UCSD-AML1 (cell line): ENCODE data around the gene SP6.

Experiments used
- DNase-seq: peaks from one replicate; lab custom pipeline; 2025; ENCODE audit not compliant: unreplicated experiment; lab: John Stamatoyannopoulos, UW

Gene SP6

DNA sequence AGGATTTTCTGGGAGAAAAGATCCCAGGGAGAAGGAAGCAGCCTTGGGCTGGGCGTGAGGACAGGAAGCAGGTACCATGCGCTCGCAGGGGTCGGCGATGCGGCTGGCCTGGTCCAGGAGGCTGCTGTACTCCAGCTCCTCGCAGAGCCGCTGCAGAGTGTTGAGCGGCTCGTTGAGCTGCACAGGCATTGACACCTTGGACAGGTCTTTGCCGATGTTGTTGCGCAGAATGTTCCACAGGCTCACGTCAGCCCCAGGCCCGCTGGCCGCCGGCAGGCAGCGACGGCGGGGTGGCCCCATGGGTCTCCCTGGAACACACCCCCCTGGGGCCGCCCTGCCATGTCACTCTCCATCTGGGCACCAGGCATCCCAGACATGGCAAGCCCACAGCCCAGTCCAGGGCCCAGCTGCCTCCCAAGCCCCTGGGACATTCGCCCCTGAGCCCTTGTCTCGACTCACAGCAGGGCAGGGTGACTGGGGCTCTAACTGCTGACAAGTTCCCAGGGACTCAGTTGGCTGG, 37.4 kb downstream of the SP6 start:
- no peak for DNase-seq

DNA sequence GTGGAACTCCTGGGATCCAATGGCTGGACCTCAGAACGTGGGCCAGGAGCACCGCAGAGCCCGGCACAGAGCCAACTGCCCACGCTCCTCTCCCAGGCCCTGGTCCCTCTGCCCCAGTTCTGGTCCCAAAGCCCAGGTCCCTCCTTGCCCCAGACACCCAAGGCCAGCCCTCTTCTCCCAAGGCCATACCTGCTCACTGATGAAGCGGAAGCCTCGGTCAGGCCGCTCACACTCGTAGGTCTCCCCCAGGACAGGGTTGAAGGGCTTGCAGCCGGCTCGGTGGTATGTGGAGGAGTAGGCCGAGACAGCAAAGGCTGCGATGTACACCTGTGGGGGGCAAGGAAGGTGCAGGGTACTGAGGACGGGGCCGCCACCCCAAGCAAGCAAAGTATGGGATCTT, 37.9 kb downstream of the SP6 start:
- DNase-seq: no peak

DNA sequence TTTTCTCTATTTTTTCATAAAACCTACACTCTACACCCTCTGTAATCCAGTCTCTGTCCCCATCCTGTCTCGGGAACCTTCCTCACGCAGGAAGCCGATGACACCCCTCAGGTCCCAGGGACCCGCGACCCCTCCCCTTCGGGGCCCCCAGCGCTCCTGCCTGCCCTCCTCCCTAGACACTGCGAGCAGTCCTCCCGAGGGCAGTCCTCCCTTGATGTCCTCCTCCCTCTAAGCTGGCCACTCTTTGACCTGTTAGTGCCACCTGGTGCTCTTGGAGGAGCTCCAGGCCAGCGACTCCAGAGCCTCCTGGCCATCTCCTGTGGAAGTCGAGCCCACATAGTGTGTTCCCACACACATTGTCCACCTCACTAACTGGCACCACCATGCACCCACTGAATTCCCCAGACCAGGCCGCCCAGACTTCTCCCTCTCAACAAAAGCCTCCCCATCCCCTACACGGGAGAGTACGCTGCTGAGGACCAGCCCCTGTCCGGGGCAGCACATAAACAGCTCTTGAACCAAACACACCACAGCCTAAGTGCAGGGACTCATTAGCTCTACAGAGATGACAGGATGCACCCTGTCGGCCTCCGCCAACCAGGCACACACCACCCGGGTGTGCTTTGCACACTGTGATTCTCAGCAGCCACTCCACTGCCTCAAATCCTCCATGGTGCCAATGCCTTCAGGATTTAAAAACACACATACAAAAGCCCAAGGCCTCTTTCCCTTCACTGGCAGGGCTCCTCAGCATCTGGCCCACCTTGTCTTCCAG, 38.6 kb downstream of the SP6 start:
- DNase-seq: no peak

DNA sequence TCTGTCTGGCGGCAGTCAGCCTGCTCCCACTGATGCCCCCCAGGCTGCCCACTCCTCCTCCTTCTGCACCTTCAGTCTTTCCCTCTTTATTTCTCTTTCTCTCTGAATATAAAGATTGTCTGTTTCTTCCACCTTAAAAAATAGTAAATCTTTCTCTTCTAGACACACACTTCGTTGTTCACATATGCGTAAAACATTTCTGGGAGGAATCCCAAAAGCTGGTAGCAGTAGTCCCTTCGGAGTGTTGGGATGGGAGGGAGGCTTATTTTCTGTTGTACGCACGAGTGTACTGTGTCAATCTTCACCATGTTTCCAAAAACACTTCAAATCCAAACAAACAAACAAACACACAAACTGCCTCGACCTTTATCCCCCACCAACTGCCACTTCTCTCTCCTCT, 39.3 kb downstream of the SP6 start:
- no peak for DNase-seq

DNA sequence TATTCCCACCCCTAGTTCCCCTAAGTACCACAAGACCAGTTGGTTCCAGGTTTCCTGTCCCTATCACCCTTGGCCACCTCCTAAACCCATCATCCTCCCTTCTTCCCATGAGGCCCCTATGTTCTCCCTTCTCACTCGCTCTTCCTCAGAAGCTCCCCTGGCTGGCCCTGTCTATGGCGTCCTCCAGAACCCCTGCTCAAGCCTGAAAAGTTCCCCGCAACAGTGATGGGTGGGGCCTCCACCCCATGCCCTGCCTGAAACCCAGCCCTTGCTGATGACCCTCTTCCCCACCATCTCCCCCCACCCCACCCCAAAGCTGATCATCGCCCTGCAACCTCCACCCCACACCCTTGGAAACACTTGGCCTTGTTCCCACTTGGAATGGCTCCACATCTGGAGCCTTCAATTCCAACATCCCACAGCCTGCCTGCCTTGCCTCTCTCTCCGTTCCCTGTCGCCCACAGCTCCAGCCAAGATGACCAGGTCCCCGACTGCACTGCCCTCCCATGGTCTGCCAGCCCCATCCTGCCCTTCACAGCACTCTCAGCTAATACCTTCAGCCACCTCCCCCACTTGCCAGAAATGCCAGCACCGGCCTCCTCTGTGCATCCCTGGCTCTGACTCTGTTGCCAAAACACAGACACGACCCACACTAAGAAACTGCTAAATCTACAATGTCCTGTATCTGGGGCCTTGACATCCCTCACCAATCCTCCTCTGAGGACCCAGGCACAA, 39.9 kb downstream of the SP6 start:
- no peak for DNase-seq

DNA sequence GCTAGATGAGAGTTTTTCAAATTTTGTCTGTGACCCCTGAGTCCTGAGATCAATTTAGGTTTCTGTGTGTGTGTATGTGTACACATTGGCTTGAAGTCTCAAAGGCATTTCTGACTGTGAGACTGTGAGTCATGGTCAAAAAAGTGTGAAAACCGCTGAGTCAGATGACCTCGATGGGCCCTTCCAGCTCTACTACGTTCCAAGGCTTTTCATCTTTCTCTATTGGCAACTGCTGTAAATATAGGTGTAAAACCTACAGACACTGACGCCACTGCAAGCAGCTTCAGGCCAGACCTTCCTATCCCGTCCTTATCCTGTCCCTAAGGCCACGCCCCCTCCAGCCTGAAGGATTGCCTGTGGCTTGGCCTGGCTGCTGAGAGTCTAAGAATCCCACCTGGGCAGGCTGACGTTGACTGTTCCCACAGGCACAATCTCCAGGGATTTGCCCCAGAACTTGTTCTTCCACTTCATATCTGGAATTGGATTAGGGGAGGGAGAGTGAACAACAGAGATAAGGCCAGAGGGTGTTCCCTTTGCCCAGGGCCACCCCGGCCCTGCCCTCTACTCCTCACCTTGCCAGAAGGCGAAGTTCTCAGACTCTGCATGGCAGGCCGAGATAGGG, 40.7 kb downstream of the SP6 start:
- no peak for DNase-seq

DNA sequence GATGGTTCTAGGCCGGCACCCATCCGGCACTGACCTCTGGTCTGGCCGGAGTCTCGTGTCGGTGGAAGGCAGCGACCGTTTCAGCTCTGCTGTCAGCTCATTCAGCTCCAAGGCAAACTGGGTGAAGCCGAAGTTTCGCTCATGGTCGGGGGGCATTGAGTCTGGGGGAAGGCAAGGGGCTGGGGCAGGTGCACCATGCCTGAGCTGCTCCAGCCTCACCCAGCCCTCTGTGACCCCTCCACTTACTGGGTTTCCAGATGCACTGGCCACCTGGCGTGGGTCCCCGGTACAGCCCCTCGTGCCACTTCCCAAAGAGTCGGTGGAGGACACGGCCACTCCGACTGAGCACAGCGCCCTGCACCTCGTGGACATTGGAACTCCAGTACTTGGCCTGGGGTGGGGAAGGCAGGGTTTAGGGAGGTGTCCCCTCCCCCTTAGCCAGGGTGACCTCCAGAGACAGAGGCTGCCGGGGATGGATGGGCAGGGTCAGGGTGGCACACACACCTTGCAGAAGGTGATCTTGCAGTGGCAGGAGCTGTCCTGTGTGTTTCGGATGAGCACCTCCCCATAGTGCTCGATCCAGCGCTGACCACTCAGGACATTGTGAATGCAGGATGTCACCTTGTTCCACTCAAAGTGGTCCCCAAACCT, 42.0 kb downstream of the SP6 start:
- no peak for DNase-seq

DNA sequence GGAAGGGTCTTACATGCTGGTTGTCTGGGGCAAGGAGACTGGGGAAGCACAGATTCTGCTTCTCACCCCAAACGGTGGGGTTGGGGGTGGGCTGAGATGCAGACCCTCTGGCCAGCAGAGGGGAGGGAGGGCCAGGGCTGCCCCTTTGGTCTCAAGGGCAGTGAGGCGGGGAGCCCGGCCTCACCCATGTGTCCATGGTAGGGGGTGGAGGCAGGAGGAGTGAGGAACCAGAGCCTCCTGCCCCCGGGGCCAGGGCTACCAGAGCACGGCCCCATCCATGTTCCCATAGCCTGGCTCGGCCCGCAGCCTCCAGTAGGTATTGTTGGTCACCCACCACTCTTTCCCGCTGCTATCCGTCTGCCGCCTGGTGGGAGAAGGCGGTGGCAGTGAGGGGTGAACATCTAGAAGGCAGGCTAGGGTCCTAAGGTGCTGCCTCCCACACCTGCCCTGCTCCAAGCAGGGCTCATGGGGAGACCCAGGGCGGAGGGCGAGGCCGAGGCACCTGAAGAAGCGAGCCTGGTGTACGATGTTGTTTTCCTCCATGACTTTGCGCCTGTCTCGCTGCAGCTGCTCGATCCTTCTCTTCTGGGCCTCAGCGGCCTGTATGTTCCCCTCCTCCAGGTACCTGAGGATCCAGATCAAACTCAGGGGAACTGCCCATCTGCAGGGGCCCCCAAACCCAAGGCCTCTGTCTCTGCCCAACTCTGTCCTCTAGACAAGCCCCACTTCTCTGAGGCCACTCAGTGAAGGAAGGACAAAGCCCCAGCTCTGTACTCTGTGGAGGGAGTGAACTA, 42.7 kb downstream of the SP6 start:
- DNase-seq: no peak

DNA sequence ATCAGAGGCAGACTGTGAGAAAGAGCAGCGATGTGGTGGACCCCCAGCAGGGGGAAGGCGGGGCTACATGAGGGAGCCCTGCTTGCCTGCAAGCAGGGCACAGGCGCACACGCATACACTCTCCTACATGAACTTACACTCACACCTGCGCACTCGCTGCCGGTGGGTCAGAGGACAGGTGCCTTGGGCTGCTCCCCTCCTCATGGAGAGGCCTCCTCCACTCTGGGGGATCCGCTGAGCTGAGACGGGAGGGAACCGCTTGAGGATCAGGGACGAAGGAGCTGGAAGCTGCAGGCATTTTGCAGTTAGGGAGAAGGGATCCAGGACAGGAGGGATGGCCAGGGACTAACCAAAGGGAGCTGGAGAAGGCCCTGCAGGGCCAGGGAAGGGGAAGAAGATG, 43.5 kb downstream of the SP6 start:
- DNase-seq: no peak

DNA sequence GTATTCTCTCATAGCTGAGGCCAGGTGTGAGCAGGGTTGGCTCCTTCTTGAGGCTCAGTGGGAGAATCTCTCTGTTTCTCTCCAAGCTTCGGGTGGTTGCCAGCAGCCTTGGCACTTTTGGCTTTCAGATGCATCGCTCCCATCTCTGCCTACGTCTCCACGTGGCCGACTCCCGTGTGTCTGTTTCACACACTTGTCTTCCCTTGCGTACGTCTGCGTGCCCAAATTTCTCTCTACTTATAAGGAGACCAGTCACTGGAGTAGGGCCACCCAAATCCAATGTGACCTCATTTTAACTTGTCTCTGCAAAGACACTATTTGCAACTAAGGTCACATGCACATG, 44.1 kb downstream of the SP6 start:
- no peak for DNase-seq

DNA sequence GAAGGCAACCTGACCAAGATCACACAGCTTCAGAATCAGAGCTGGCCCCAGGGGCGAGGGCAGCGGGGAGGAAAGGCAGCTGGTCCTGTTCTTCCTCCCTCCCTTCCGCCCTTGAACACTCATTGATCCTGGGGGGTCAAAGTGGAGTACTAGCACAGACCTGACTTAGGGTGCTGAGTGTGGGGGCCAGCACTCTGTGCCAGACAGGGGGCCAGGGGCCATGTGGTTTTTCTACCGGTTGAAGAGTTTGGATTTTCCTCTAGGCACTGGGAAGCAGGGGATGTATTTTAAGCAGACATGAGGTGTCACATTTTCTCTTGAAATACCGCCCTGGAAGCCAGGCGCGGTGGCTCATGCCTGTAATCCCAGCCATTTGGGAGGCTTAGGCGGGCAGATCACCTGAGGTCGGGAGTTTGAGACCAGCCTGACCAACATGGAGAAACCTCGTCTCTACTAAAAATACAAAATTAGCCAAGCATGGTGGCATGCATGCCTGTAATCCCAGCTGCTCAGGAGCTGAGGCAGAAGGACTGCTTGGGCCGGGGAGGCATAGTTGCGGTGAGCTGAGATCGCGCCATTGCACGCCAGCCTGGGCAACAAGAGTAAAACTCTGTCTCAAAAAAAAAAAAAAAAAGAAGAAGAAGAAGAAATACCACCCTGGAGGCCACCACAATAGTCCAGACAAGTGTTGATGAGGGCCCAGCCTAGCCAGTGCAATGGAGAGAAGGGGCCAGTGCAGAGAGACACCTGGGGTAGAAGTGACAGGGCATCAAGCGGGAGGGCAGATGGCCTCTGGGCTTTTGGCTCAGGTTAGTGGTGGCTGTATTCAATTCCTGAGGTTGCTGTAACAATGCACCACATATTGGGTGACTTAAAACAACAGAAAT, 44.7 kb downstream of the SP6 start:
- DNase-seq: no peak

DNA sequence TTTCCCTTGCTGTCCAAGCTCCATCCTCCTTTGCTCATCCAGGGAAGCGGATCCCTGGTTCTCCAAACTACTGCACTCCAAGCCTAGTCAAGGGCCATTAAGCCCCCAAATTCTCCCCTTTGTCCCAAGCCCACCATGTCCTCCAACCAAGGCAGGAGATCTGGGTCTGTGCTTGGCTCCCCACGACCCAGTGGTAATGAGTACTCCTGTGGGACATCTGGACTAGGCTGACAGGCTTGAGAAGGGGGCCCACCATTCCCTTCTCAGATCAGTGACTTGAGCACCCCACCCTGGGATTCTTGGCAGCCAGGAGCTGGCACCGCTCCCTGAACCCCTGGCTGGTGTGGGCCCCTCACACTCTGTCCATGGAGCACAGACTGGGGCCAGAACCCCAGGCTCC, 46.5 kb downstream of the SP6 start:
- no peak for DNase-seq

DNA sequence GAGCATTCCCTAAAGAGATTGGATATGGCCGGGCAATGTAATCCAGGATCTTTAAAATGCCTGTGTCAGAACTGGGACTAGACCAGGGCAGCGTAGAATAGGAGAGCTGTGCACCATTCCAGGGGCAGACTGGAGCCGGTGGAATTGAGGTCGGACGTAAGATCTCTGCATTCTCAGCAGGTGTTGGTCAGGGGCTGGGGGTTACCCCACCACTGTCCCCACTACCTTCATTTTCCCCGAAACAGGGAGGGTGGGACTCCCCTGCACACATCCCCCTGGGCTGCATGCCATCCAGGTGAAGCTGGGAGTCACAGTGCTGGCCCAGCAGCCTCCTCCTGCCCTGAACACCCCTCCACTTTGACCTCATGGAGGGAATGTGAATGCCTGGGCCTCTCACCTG, 47.2 kb downstream of the SP6 start:
- DNase-seq: no peak

DNA sequence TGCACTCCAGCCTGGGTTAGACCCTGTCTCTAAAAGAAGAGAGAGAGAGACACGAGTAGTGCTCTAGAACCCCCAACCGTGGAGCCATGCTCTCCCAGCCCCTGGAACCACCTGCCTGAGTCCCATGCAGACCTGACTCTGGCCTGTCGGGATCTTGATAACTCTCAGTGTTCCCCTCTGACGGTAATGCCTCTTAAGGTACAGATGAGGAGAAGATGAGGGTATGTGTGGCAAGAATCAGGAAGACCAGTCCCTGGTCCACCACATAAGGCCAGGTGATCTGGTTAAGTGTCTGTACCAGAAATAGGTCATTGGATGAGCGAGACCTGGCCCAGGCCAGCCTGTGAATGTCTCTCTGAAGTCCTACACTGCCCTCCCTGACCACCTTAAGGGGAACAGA, 47.8 kb downstream of the SP6 start:
- DNase-seq: no peak

DNA sequence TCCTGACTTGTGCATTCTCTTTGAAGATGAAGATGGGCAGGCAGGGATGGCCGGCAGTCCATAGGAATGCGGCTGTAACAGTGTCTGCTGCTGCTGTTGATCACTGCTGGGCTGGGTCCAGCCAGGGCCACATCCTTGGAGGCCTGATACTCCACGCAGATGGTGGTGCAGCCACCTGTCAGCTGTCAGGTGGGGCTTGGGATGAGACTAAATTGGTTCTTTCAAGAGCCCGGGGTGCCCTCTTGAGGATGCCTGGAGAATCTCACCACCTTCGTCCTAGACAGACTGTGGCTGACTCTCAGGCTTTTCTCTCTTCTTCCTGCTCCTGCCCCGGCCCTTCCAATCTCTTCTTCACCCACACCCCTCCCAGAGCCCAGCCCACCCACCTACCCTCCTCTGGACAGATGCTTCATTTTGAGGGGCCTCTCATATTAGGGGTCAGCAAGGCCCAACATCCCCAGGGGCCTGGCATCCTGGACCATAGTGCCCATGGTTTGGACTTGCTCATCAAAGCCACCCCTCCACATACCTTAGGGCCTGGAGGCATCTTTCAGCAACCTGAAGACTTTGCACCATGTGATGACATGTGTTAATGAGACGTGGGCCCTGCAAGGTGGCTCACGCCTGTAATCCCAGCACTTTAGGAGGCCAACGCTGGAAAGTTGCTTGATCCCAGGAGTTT, 48.5 kb downstream of the SP6 start:
- DNase-seq: peak; percentile 21

DNA sequence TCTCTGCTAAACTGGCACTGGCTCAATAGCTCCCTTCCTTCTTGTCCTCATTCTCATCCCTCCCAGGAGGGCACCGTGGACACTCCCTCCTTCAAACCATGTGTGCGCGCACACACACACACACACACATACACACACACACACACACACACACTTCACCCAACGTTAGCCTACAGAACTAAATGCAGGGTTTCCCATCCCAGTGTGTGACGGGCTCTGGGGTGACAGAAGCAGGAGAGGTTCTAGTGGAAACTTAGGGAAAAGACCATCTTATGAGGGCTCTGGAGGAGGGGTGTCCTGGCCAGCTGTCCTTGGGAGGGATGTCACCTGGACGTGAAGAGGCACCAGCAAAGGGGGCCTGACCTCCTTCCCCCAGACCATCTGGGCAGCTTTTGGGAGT, 49.1 kb downstream of the SP6 start:
- DNase-seq: no peak

DNA sequence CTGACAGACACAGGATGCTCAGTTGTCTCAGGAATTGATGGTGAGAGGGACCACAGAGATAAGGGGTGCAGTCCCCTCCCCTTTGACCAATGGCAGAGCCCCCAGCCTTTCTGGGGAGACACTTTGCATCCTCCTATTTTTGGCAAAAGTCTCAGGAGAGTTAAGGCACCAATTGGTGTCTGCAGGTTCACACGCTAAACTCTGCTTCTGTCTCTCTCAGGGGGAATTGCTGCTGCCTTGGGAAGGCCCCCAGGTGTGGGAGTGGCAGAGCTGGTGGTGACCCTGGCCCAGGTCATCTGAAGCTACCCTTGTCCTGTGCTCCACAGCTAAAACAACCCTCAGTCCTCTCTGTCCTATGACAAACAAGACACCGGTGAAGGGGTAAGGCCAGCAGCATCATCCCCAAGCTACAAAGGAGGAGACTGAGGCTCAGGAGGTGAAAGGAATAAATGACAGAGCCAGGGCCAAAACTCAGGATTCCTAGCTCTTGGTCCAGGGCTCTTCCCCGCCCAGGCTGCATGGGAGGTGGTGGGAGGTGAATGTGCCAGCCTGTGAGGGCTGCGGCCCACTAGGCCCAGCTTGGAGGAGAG, 49.7 kb downstream of the SP6 start:
- no peak for DNase-seq

DNA sequence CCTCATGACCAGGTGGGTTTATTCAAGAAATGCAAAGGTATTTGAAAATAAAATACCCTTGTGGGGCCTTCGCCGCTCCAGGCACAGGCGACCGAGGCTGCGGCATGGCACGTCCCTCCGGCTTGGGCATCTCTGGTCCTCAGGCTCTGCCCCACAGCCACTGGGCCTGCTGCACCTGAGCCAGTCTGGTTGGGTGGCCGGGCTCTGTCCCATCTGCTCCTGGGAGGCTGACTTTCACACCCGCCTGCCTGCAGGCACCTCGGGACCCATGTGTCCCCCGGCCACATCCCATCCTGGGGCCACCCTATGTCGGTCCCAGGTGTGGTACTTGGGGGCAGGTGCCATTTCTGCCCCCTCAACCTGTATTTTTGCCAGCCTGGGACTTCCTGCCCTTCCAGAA, 50.3 kb downstream of the SP6 start:
- DNase-seq: no peak

DNA sequence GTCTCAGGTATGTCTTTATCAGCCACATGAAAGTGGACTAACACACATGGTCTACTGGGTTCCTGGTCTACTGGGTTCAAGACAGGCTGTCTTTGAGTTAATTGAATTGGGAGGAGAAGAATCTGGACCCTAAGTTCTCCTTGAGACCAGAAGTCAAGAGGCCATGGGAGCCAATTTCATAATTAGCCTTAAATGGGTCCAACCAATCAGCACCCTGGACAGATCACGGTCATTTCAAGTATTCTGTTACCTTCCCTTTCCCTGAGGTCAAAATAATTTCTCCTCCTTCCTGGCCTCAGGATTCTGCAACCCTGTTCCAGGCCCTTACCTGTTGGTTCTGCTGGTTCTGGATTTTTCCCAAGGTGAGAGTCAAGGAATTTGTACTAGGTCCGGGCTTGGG, 53.2 kb downstream of the SP6 start:
- no peak for DNase-seq
